DND-41 (cell line): ENCODE data around the gene MTF2.

Source experiments
- ATAC-seq: fragments of 200-7000 bp; cut with Tn5 transposase; 3 replicates; pipeline ENCODE4 v1.9.1; 2021; ENCODE audit warnings: low read depth; ENCODE audit not compliant: insufficient read depth
- DNase-seq: peaks from one replicate; pipeline ENCODE4 v3.0.0-alpha.2; 2020
- H2AFZ ChIP-seq: 2 replicates; pipeline ENCODE4 v1.6.0; 2012; ENCODE audit warnings: low read depth, low read length
- H3K27ac ChIP-seq: 2 replicates; pipeline ENCODE4 v1.5.1; 2012; ENCODE audit warnings: low read length, inconsistent platforms
- H3K27me3 ChIP-seq: fragments of 200-600 bp; sonication (generic); 2 replicates; pipeline ENCODE4 v1.6.0; 2012; ENCODE audit warnings: low read length, mild to moderate bottlenecking, inconsistent platforms; ENCODE audit not compliant: insufficient read depth, poor library complexity
- H3K36me3 ChIP-seq: 2 replicates; pipeline ENCODE4 v1.5.1; 2012; ENCODE audit warnings: low read length, inconsistent platforms; ENCODE audit not compliant: insufficient read depth
- H3K4me1 ChIP-seq: 2 replicates; pipeline ENCODE4 v1.5.1; 2012; ENCODE audit warnings: mild to moderate bottlenecking, low read length; ENCODE audit not compliant: insufficient read depth
- H3K4me2 ChIP-seq: 2 replicates; pipeline ENCODE4 v1.6.0; 2012; ENCODE audit warnings: mild to moderate bottlenecking, moderate library complexity, low read length, inconsistent platforms; ENCODE audit not compliant: insufficient read depth
- H3K4me3 ChIP-seq, 2 experiments: fragments of 200-600 bp in 1 of 2; shearing (Covaris generic) in 1 of 2; 2 replicates each; pipeline ENCODE4 v1.5.1; 2012 to 2016; ENCODE audit warnings: inconsistent platforms in 2 of 2, low read length in 2 of 2, mild to moderate bottlenecking in 2 of 2, low read depth in 1 of 2, moderate library complexity in 1 of 2
- H3K79me2 ChIP-seq: 2 replicates; pipeline ENCODE4 v1.6.0; 2012; ENCODE audit warnings: low read length, inconsistent platforms; ENCODE audit not compliant: insufficient read depth
- H3K9ac ChIP-seq: 2 replicates; pipeline ENCODE4 v1.6.0; 2012; ENCODE audit warnings: low read depth, mild to moderate bottlenecking, inconsistent platforms, low read length, moderate library complexity
- H3K9me3 ChIP-seq: 2 replicates; pipeline ENCODE4 v1.5.1; 2012; ENCODE audit warnings: low read length, moderate library complexity, mild to moderate bottlenecking, inconsistent platforms; ENCODE audit not compliant: insufficient read depth, severe bottlenecking
- H4K20me1 ChIP-seq: 2 replicates; pipeline ENCODE4 v1.6.0; 2012; ENCODE audit warnings: low read length; ENCODE audit not compliant: insufficient read depth
- EZH2 ChIP-seq: IDR thresholded peaks from 3 replicates; pipeline ENCODE4 v1.6.1; 2012; ENCODE audit warnings: borderline replicate concordance, low read depth, mild to moderate bottlenecking, moderate library complexity, low read length, inconsistent platforms; ENCODE audit not compliant: severe bottlenecking
- TF ChIP-seq, protein P1 (sequence below): IDR thresholded peaks from 2 replicates; pipeline ENCODE4 v1.5.1; 2012; ENCODE audit warnings: borderline replicate concordance, low read length, moderate library complexity, mild to moderate bottlenecking; ENCODE audit not compliant: poor library complexity, severe bottlenecking; ENCODE audit errors: extremely low read depth

The MTF2 gene

DNA sequence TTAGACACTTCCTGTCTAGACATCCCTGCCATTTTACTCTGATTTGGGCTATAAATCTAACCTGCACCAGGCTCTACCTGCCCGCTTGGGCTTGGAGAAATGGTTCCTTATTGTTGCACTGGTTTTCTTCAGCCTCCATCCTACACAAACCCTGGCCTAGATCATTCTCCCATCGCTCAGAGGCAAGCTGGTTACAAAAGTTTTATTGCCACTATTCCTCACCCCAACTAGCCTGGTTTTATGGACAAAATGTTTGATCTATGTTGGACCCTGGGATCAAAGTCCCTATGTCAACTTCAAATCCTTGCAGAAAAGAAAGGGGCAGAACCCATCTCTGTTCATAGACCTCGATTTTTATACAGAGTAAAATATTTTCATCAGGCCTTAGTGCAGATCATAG lies 31.5 kb upstream of the MTF2 start:
- H3K4me1 ChIP-seq: peaks cover 21% of the 10 kb centered on the region
- no peaks in the 10 kb centered on the region for H4K20me1 ChIP-seq
- H3K4me3 ChIP-seq: no peak overlapping the region
- DNase-seq: no peak
- TF ChIP-seq EZH2: no peak
- H3K9ac ChIP-seq: no peak overlapping the region
- H3K4me2 ChIP-seq: no peak overlapping the region
- H3K36me3 ChIP-seq: no peaks in the 10 kb centered on the region
- H3K9me3 ChIP-seq: no peaks in the 10 kb centered on the region
- peak overlapping the region; percentile 17 for H2AFZ ChIP-seq
- ATAC-seq: no peak
- no peaks in the 10 kb centered on the region for H3K79me2 ChIP-seq
- no peak overlapping the region for H3K27ac ChIP-seq
- H3K27me3 ChIP-seq: no peaks in the 10 kb centered on the region

DNA sequence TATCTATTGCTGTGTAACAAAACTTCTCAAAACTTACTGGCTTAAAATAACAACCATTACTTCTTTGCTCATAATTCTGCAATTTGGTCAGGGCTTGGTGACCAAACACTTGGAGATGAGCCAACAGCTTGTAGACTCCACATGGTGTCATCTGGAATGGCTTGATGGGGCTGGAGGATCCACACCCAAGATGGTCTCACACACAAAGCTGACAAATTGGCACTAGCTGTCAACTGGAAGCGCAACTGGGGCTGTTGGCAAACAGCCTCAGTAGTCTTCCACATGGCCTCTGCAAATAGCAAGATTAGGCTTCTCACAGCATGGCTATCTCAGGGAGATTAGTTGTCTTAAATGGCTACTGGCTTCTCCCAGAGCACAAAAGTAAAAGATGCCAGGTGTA lies 27.1 kb upstream of the MTF2 start:
- no peak overlapping the region for H3K9ac ChIP-seq
- H3K4me2 ChIP-seq: no peak overlapping the region
- no peak for DNase-seq

DNA sequence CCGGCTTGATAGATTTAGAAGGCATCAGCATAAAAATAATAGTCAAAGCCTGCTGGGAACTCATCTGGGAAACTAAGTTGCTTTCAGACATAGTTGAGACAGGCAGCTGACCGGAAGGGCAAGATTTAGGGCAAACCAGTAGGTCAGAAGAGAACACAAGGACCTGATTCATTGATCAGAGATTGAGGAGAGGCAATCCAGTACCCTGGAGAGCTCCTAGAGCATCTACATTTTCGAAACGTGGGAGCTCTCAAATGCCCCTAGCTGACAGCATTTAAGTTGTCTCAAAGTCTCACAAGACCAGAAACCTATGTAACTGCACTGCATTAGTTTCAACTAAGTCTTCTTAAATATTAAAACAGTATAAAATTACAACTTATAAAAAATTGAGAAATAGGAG lies 22.9 kb upstream of the MTF2 start:
- TF ChIP-seq, protein P1, sequence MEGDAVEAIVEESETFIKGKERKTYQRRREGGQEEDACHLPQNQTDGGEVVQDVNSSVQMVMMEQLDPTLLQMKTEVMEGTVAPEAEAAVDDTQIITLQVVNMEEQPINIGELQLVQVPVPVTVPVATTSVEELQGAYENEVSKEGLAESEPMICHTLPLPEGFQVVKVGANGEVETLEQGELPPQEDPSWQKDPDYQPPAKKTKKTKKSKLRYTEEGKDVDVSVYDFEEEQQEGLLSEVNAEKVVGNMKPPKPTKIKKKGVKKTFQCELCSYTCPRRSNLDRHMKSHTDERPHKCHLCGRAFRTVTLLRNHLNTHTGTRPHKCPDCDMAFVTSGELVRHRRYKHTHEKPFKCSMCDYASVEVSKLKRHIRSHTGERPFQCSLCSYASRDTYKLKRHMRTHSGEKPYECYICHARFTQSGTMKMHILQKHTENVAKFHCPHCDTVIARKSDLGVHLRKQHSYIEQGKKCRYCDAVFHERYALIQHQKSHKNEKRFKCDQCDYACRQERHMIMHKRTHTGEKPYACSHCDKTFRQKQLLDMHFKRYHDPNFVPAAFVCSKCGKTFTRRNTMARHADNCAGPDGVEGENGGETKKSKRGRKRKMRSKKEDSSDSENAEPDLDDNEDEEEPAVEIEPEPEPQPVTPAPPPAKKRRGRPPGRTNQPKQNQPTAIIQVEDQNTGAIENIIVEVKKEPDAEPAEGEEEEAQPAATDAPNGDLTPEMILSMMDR: no peak
- no peak for TF ChIP-seq EZH2
- H4K20me1 ChIP-seq: no peaks in the 10 kb centered on the region
- DNase-seq: peak; percentile 44

More for the DNA sequence above, 27.1 kb upstream of the MTF2 start:
- ATAC-seq: no peak
- Histone ChIP-seq H3K79me2 (no peaks in the 10 kb centered on the region), H3K9me3 (no peaks in the 10 kb centered on the region), H3K4me3 (no peak overlapping the region), H2AFZ (no peak overlapping the region), H4K20me1 (no peaks in the 10 kb centered on the region), H3K36me3 (no peaks in the 10 kb centered on the region), H3K27me3 (no peaks in the 10 kb centered on the region), H3K4me1 (no peaks in the 10 kb centered on the region), H3K27ac (no peak overlapping the region)
- no peak for TF ChIP-seq EZH2
- TF ChIP-seq, protein P1: no peak

DNA sequence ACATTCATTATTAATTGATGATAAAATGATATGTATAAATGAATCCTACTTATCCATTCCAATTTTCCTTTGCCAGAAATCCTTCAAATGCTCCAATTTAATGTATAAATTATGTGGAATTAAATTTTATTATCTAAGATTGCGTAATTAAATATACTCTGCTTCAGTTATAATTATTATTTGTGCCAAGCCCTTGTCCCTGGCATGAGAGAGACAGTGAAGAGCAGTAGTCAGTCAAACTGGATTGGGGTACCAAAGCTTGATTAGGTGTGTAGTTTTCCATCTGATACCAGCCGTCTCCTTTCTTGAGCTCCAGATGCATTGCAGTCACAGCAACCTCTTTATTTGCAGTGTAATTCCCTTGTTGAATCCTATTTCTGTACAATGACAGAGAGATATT lies 22.4 kb upstream of the MTF2 start:
- no peak overlapping the region for H3K4me3 ChIP-seq
- H3K27me3 ChIP-seq: no peaks in the 10 kb centered on the region
- no peaks in the 10 kb centered on the region for H3K36me3 ChIP-seq
- no peak for DNase-seq
- TF ChIP-seq, protein P1: no peak
- TF ChIP-seq EZH2: no peak
- no peak overlapping the region for H2AFZ ChIP-seq
- no peaks in the 10 kb centered on the region for H3K9me3 ChIP-seq
- H3K27ac ChIP-seq: no peak overlapping the region
- peaks cover 15% of the 10 kb centered on the region for H3K4me1 ChIP-seq
- ATAC-seq: no peak
- H3K9ac ChIP-seq: no peak overlapping the region
- H3K79me2 ChIP-seq: no peaks in the 10 kb centered on the region
- H4K20me1 ChIP-seq: no peaks in the 10 kb centered on the region
- no peak overlapping the region for H3K4me2 ChIP-seq

More for the DNA sequence above, 22.9 kb upstream of the MTF2 start:
- no peaks in the 10 kb centered on the region for H3K79me2 ChIP-seq
- peak; percentile 63 for ATAC-seq
- no peak overlapping the region for H2AFZ ChIP-seq
- H3K9me3 ChIP-seq: no peaks in the 10 kb centered on the region
- H3K4me3 ChIP-seq: no peak overlapping the region
- peaks cover 11% of the 10 kb centered on the region for H3K4me1 ChIP-seq
- H3K27me3 ChIP-seq: no peaks in the 10 kb centered on the region
- H3K9ac ChIP-seq: no peak overlapping the region
- no peak overlapping the region for H3K4me2 ChIP-seq
- no peaks in the 10 kb centered on the region for H3K36me3 ChIP-seq
- H3K27ac ChIP-seq: no peak overlapping the region
